Measurements from ENCODE around the gene POPDC2. TPM values are rescaled to one million over a fixed set of nuclear protein-coding genes. Genes with fewer than 3 reads are reported as not detected.

Gene POPDC2
- total RNA-seq, 2 donors from 2014 or later: 8.7 to 26.5 TPM

DNA sequence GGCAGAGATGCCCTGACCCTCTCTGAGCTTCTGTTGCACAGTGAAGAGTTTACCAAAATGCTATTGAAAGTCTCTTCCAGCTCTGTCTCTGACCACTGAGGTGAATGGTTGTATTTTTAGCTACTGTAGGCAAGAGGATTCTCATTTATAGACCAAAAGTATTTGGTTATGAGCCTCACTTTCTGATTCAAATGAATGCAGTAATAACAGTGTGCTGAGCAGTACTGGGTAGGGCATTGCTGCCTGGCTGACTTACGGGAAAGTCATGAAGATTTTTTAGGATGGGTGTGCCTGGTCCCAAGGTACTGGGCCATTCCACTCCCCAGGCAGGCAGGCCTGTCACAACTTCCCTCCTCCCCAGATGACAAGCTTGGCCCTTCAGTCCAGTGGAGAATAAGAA is 47.2 kb downstream of the POPDC2 start:
- H3K36me3 ChIP-seq: no peaks in the 10 kb centered on the region
- H3K27ac ChIP-seq: no peak overlapping the region
- no peak for TF ChIP-seq POLR2A (IDR thresholded peaks at IDR 0.05)
- TF ChIP-seq POLR2AphosphoS5 (IDR thresholded peaks at IDR 0.05): no peak
- TF ChIP-seq CTCF (IDR thresholded peaks at IDR 0.05): no peak
- intact Hi-C loops (cut with DNase I): no loop called here
- WGBS: 89% methylated on average over 1 of the region's 1 CpG
- no peaks in the 10 kb centered on the region for H3K27me3 ChIP-seq (replicated peaks; ENCODE audit: insufficient read depth)
- H3K9me3 ChIP-seq: no peaks in the 10 kb centered on the region
- DNase-seq (ENCODE audit: low spot score): no peak
- H3K4me3 ChIP-seq: no peak overlapping the region
- H3K4me1 ChIP-seq (replicated peaks): no peaks in the 10 kb centered on the region

- Histone ChIP-seq H3K9me3 (no peaks in the 10 kb centered on the region), H3K4me1 (replicated peaks) (no peaks in the 10 kb centered on the region), H3K27ac (no peak overlapping the region), H3K4me3 (no peak overlapping the region), H3K36me3 (no peaks in the 10 kb centered on the region), H3K27me3 (replicated peaks; ENCODE audit: insufficient read depth) (no peaks in the 10 kb centered on the region)
- 100% methylated on average over 1 of the region's 1 CpG for WGBS
- intact Hi-C loops (cut with DNase I): no loop called here
- no peak for TF ChIP-seq CTCF (IDR thresholded peaks at IDR 0.05)
- no peak for TF ChIP-seq POLR2AphosphoS5 (IDR thresholded peaks at IDR 0.05)
- no peak for TF ChIP-seq POLR2A (IDR thresholded peaks at IDR 0.05)
- DNase-seq (ENCODE audit: low spot score): no peak
These were observed 48.7 kb downstream of the POPDC2 start for GRCh38 chr3:119611664-119612063.

DNA sequence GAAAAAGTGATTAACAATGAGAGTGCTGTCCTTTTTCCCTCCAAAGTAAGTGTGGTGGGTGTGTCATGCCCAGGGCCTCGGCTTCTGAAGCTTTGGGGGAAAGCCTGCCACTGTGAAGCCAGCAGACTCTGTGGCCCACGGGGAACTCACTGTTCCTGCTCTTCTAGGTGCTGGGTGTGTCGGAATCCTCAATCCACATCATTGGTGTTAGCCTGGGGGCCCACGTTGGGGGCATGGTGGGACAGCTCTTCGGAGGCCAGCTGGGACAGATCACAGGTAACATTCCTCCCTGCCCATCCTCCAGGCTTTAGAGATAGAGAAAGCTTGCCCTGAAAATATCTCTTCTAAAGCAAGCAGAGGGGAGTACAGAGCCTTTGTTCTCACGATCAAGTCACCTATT is 51.1 kb downstream of the POPDC2 start:
- H3K36me3 ChIP-seq: no peaks in the 10 kb centered on the region
- H3K27me3 ChIP-seq (replicated peaks; ENCODE audit: insufficient read depth): no peaks in the 10 kb centered on the region
- no peak for DNase-seq (ENCODE audit: low spot score)
- intact Hi-C loops (cut with DNase I): no loop called here
- no peak for TF ChIP-seq POLR2AphosphoS5 (IDR thresholded peaks at IDR 0.05)
- no peak for TF ChIP-seq POLR2A (IDR thresholded peaks at IDR 0.05)
- no peak for TF ChIP-seq CTCF (IDR thresholded peaks at IDR 0.05)
- WGBS: 38% methylated on average over 6 of the region's 6 CpGs
- no peaks in the 10 kb centered on the region for H3K9me3 ChIP-seq
- H3K4me1 ChIP-seq (replicated peaks): no peaks in the 10 kb centered on the region
- H3K4me3 ChIP-seq: no peak overlapping the region
- no peak overlapping the region for H3K27ac ChIP-seq

DNA sequence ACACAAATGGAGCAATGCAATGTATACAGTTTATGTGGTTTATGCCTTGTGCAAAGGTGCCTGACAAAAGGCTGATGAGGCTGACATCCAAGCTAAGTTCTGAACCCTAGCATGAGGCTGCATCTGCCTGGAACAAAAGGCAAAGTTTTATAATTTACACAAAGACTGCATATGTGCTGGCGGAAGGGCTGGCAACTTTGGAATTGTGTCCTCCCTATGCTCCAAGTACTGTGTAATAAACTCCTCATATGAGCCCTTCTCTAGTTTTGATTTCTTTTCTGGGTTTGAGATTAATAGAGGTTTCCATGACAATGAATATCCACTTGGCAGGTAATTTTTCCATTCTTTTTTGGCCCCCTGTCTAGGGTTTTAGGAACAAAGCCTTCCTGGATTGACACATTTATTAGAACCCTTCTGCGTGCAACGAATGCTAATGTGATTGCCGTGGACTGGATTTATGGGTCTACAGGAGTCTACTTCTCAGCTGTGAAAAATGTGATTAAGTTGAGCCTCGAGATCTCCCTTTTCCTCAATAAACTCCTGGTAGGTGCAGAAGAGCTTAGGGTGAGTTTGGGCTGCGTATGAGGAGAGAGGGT is 51.9 kb downstream of the POPDC2 start:
- no peaks in the 10 kb centered on the region for H3K36me3 ChIP-seq
- intact Hi-C loops (cut with DNase I): no loop called here
- no peaks in the 10 kb centered on the region for H3K9me3 ChIP-seq
- no peak overlapping the region for H3K27ac ChIP-seq
- TF ChIP-seq POLR2AphosphoS5 (IDR thresholded peaks at IDR 0.05) (no peak), POLR2A (IDR thresholded peaks at IDR 0.05) (no peak), CTCF (IDR thresholded peaks at IDR 0.05) (no peak)
- no peak for DNase-seq (ENCODE audit: low spot score)
- WGBS: 35% methylated on average over 6 of the region's 6 CpGs
- no peaks in the 10 kb centered on the region for H3K27me3 ChIP-seq (replicated peaks; ENCODE audit: insufficient read depth)
- no peak overlapping the region for H3K4me3 ChIP-seq
- H3K4me1 ChIP-seq (replicated peaks): peaks cover 1% of the 10 kb centered on the region

DNA sequence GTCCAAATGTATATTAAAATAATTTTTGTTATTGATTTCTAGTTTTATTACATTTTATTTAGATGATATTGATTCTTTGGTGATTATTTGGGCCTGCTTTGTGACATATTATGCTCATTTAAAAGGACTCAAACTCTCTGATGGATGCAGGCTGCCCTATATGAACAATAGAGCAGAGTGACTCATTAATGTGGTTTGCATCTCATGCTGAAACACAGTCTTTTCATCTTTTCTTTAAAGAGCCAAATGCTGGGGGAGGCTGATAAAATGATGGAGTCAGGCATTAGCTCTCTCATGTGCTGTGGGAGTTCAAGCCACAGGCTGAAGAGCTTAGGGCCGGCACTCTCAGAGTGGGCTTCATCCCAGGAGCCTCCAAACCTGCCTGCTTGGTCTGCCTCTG is 55.5 kb downstream of the POPDC2 start:
- no peaks in the 10 kb centered on the region for H3K9me3 ChIP-seq
- no peaks in the 10 kb centered on the region for H3K36me3 ChIP-seq
- intact Hi-C loops (cut with DNase I): no loop called here
- no peak overlapping the region for H3K4me3 ChIP-seq
- no peak for TF ChIP-seq POLR2AphosphoS5 (IDR thresholded peaks at IDR 0.05)
- no peak for TF ChIP-seq CTCF (IDR thresholded peaks at IDR 0.05)
- no peak for TF ChIP-seq POLR2A (IDR thresholded peaks at IDR 0.05)
- no peak for DNase-seq (ENCODE audit: low spot score)
- H3K27ac ChIP-seq: no peak overlapping the region
- 73% methylated on average over 1 of the region's 1 CpG for WGBS
- no peaks in the 10 kb centered on the region for H3K27me3 ChIP-seq (replicated peaks; ENCODE audit: insufficient read depth)
- H3K4me1 ChIP-seq (replicated peaks): peaks cover 13% of the 10 kb centered on the region
